GM19328 (cell line): ENCODE measurements around the gene CORO1C.

Source experiments
- ATAC-seq: cut with Tn5 transposase; IDR thresholded peaks from one replicate; pipeline ENCODE4 v1.9.1; 2021; ENCODE audit warnings: mild to moderate bottlenecking, moderate library complexity; ENCODE audit not compliant: unreplicated experiment

CORO1C gene

DNA sequence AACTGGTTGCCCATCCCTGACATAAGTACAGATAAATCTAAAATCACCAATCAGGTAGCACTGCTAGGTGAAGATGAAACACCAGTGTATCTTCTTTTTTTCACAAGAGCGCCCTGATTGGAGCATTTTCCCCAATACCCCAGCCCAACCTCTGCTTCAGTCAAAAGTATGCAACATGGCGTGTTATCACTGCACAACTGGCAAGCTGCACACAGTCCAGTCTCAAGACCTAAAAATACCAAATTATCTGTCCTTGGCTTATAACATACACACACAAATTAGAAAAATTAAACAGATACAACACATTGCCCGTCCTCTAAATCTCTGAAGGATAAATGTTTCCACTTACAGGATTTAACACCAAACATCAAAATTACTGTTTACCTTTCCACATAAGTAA, 77.4 kb downstream of the CORO1C start:
- no peak for ATAC-seq

DNA sequence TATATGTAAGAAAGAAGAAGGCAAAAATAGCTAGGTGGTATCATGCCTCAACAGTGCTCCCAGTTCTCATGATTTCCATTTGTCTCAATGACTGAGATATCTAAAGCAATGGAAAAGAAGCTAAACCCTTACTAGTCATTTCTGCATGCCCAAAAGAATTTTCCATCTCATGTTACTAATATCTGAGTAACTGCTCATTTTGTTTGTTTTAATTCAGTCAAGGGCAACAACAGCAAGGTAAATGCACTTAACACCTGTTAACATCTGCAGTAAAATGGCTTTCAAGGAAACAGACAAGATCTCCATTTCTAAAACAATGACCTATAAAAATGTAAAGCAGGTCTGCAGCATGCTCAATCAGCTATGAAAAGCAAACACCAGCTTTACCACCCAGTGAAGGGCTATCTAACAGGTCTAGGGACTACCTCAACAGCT, 78.2 kb downstream of the CORO1C start:
- ATAC-seq: no peak

DNA sequence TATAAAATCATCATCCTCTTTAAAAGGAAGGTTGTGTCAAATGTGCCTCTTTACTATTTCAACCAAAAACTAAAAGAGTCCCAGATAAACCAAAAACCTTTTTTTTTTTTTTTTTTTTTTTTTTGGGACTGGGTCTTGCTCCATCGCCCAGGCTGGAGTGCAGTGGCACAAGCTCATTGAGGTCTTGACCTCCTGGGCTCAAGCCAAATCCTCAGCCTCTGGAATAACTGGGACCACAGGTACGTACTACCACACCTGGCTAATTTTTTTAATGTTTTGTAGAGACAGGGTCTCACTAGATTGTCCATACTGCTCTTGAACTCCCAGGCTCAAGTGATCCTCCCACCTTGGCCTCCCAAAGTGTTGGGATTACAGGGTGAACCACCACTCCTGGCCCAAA, 81.2 kb downstream of the CORO1C start:
- ATAC-seq: no peak

DNA sequence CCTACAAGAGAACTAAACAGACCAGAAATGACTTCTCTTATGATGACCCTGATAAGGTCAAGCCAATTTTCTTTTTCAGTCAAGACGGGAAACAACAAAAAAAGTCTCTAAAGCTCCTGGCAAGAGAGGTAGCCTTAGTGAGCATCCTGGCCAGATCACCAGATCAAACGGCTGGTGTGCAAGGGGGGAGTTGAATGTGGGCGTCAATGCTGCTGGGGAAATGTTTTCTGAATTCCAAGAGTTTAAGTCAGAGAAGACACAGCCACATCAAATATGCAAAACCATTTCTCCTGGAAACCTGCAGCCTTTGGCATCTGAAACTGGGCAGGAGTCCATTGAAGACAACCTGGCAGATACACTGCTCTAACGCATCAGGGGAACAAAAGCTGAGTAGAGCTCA, 81.6 kb downstream of the CORO1C start:
- ATAC-seq: no peak

DNA sequence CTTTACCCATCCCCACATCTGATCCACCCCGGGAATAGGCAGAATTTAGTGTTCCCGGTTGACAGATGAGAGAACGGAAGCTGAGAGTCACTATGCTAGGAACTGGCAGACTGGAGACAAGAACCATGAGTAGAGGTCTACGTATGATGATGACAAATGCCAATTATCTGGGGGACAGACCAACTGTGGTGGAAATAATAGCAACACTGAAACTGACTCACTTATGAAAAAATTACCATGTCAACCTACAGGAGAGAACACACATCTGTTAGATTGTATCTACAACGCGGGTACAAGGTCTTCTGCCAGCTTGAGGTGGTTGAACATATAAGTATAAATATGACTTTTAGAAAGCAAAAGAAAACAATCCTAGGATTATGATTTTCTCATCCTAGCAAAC, 82.2 kb downstream of the CORO1C start:
- ATAC-seq: no peak

DNA sequence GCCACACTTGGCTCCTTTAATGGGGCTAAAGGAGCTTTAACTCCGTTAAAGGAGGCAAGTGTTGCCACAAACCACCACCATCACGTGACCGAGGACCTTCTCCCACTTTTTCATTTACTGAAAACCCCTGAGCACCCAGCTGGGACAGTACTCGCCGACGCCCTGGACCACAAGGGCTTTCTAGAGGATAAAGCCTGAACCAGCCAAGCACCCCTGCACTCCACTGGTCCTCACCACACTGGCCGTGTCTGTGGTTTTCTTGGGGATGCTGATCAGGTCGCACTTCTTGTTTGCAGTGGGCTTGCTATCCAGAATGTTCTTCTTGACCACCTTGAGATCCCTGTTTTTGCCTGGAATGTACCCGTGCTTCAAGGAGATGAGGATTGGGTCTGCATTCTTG, 82.9 kb downstream of the CORO1C start:
- no peak for ATAC-seq

DNA sequence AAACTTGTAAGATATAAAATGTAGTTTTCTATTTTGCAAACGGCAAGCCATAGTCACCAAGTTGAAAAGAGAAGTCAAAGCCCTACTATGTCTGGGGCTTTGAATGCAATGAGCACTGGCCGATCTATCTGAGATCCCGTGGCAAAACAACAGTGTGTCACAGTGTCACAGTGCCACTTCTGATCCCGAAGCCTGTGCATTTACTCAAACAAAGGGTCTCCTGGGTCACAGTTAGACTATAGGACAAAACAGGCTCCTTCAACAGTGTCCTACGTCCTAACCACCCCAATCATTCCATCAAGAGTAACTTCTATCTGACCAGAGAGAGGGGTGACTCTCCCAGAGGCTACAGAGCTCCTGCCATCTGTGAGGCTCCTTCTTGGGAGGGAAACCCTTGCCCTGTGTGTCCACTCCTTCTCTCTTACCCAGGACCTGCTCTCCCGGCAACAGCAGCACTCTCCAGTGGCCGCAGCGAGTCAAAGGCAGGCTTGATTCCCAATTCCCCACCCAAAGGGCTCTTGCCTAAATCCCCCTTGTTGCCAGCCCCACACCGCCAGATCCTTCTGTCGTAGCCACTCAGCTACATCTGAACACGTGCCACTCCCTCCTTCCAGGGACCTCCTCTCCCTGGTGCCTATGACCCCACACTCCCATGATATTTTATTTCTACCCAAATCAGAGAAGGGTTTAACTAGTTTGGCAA, 83.6 kb downstream of the CORO1C start:
- ATAC-seq: no peak

DNA sequence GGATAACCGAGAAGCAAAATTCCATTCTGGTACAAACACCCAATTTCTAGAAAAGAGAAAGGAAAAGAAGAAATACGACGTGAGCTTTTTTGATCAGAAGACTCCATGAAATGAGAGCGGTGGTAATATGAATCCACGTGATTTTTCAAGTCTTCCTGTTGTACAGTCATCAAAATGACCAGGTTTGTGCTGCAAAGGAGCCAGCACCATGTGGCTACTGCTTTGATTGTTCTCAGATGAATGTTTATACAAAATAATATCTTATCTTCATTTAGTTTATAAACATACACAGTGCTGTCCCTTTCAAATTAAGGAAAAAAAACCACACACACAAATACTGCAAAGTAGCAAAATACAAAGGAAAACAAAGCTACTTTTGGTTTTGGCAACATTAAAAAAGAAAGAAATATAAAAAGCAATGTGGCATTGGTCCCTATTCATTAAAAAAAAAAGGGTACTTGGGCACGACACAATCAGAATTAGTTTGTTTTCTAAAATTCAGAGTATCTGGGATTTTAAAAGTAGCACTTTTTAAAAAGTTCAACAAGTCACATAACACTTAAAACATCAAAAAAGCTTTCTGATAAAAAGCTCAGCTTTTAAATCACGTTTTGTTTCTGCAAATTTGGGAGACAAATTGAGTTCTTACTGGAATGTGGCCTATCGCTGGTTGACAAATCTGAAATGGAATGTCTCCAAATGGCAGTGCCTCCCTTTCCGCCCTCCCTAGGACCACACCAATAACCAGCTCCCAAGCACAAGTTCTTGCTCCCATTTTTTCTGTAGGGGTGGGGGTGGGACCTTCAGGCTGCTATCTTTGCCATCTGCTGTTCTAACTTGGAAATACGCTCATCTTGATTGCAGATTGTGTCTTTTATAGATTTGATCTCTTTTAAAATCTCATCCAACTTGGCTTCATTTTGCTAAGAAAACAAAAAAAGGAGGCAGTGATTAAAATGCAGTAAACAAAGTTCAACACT, 84.4 kb downstream of the CORO1C start:
- ATAC-seq: no peak

DNA sequence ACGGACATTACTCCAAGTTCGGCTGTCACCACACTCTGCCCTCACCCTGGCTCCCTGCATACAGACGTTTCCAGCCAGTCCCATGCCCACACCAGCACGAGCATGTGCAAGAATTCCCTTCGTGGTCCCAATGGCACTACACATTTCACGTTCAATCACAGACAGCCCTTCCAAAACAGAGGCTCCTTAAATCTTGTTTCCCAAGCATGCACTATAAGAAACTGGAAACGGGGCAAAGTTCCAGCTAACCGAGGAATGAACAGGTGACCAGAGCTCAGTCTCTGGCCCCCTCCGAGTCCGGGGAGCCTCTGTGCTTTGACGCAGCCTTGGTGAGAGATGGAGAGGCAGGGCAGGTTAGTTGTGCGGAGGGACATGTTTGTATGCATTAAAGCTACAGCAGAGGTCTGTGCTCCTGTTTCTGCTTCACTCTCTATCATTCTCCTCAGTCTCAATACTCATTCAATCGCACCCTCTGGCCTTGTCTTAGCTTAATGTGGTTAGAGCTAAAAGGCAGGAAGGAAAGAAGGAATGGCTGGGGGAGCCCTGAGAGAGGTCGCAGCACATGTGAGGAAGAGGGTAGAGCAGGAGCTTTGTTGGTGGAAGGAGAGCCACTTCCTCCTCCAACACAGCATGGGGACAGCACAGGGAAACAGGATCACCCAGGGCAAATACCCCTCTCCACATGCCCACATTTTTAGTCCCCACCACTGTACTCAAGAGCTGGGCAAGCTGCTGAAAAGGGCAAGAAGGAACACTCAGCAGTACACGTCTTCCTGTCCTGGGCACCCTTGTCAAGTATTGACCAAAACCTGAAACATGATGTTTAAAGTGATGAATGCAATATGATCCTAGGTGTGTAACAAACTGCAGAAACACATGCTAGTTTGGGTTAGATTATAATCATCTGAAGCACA, 85.4 kb downstream of the CORO1C start:
- no peak for ATAC-seq

DNA sequence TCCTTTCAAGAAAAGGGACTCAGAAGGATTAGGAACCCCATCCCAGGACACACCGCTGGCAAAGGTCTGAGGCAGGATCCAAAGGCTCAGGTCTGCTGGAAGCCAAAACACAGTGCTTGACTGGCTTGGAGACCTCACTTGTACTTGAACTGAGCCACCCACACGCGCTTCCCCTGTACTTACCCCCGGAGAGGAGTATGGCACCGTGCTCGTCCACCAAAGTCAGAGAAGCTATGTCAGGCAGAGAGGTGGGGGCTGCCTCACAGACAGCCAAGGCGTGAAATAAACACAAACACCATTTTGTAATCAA, 86.6 kb downstream of the CORO1C start:
- ATAC-seq: no peak

DNA sequence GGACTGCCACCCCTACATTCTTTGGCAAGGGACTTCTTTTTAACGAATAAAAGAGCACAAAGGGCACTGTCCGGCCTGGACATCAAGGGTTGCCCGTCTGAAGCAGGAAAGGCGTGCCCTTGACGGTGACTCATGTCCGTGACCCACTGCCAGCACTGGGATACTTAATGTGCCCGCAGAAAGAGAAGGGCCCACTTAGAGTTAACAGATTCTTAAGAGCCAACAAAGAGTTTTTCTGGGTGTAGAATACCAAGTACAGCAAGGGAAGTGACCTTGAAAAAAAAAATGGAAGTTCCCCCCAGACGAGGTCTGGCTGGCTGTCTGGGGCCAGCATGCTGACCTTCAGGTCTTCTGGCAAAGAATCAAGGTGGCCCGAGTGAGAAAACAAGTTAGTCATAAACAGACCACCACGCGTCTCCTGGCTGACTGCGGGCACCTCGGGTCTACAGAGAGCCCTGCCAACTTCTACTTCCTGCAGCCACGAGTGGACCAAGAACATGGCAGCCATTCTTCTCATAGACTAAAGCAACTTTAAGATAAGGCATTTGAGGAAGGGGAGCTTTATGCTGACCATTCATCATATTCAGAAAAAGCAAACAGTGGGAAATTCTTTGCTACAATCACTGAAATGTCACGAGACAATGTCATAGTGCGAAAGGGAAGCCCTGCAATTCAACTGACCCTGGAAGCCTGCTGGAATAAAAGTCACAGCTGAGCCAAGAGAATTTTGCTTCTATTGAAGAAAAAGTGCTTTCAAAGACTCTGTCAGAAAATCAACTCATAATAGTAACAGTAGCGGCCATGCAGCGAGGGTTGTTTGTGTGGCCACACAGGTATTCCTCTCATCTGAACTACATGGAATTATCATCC, 87.1 kb downstream of the CORO1C start:
- ATAC-seq: no peak

DNA sequence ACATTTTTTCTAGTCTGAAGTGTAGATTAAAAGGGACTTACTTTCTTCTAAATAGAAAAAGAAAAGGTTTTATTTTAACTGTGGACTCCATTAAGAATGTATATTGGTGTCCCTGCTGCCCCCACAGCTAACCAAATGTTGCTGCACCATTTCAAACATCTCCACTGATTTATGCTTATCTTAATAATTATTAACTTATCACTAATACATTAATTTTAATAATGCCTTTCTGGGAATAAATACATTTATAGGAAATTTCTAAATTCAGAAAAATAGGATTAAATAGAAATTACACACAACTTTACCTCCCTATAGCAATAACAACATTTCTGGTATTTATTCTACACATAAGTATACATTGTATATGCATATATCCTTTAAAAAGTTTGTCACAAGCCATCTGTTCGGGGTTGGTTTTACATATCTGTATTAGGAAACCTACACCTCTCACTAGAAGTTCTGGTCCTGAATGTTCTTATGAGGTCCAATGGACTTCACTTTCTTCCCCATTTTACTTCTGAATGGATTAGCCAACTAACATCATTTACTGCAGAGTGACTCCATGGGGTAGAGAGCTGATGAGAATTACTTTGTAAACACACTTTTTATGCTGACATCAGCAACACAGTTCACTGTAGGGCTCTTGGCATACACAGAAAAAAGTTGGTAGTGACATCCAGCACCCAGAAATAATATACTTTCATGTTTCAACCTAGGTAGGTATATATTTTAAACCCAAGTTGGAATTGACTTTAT, 88.2 kb downstream of the CORO1C start:
- no peak for ATAC-seq

DNA sequence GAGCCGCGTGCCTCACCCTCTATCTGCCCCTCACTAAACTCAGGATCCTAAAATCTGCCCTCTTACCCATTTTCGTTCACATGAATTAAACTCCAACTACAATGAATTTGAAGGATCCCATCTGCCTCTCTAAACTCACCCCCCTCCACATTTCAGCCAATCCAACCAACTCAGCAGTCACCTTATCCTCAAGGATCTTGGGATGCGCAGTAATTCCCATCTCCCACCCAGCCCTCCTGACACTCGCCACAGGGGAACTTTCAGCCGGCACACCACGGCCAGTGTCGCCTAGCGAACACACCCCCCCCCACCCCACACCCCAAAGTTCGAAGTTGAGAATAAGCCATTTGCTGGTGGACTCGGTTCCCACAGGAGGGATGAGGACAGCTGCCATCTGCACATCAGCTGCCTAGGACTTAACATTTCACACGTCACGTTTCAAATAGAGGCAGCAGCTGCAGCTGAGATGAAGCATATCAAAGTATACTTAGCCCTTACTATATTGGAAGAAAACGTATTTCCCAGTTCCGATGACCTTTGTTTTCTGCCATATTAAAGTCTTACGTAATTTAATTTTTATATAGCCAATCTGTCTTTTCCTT, 88.9 kb downstream of the CORO1C start:
- no peak for ATAC-seq

DNA sequence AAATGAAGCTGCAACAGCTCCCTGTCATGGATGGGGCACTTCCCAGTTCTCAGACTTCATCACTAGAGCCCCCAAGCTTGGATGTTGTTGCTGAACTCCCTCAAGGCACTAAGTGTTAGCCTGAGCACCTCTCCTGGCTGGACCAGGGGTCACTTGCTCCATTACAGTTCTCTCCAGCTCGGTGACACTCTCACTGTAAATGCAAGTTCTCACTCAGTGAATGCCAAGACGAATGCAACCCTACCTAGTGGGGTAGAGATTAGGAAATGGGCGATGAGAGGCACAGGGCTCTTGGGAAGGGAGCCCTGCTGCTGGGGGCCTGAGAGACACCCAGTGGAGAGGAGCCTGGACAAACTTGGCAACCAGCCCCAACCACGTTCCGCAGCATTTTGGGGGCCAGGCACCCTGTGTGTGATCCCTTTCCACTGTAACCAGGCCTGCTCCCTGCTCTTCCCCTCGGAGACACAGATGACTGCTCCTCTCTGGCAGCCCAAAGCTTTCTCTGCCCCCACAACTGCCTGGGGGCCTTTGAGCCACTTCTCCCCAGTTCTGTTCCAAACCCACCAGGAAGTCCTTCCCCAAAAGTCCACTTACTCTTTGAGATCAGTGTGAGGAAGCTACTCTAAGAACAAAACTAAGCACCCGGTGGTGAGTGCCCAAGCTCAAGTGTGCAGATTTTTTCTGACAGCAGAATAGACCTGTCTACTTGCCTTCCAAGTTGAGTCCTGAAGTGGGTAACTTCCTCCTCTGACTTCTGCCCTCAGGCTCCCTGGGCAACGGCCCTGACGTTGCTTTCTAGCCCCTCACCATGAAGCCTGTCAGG, 89.7 kb downstream of the CORO1C start:
- no peak for ATAC-seq

DNA sequence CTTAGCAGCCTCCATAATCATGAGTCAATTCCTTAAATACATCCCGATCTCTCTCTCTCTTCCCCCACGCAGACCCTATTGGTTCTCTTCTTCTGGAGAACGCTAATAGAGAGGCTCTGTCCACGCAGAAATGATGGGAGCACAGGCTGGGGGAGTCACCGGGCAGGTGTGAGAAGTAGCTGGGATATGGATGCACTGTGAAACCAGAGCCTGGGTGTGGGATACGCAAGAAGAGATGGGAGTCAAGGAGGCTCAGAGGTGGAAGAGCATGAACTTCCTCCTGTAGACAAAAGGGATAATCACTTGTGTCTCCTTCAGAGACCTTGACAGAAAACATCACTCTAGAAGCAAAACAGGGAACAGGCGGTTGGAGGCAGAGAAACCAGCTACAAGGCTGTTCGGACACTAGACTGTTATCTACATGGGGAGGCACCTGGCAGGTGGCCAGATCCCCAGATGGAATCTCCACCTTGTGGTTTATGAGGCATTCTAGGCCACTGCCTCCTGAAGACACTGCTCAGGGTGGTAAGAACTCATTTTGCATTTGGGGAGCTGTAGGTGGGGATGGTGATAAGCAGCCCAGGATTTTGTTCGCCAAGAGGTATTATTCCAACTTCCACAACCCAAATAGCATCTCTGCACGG, 90.4 kb downstream of the CORO1C start:
- no peak for ATAC-seq

DNA sequence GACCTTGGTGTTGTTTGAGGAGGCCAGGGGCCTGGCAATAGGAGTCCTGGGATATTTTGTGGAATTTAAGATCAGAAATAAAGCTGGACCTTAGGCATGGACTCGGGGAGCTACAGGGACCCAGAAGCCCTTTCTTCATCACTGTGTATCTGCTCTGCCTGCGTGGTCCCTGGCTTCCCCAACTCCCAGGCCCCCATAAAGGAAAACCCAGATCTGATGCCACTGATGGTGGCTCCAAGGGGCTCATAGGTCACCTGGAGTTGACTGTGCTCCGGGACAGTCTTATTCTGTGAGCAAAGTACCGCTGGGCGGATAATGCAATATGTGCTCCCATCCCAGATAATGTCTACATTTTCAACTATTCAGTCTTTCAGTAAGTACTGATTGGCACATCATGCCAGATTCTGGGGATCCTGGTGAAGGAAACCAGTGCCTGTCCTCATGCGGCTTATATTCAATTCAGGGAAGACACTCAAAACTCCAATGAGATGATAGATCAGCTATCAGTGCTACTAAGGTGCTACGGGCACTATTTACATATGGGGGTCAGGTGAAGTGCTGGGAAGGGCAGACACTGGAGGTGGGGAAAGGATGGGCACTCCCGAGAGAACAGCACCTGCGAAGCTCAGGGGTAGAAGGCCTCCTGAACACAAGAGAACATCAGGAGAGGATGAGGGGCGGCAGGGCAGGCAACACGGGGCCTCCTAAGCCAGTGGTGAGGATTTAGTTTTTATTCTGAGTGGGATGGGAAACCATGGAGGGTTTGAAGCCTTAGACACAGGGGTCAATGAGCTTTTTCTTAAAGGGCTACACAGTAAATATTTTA, 92.1 kb downstream of the CORO1C start:
- no peak for ATAC-seq
